22Rv1 (cell line): ENCODE results near the gene PYHIN1.
"Not testable (repeated sequence)": the region's sequence is repeated elsewhere in the genome, so short reads cannot be mapped to it uniquely, and the experiment has no call there.

ENCODE experiments used
- H3K27ac ChIP-seq: fragments of 450-650 bp; 2 replicates; pipeline ENCODE4 v1.5.1; 2017
- CTCF ChIP-seq: fragments of 450-650 bp; IDR thresholded peaks from 2 replicates; pipeline ENCODE4 v1.5.1; 2017; ENCODE audit warnings: mild to moderate bottlenecking
- ZFX ChIP-seq: fragments of 450-650 bp; IDR thresholded peaks from 2 replicates; pipeline ENCODE4 v1.6.1; 2017; ENCODE audit warnings: antibody characterized with exemption, borderline replicate concordance

Gene PYHIN1

GRCh38 chr1:158996998-158997397, 65.6 kb downstream of the PYHIN1 start:
- no peak overlapping the region for H3K27ac ChIP-seq
- TF ChIP-seq CTCF (no peak), ZFX (no peak)

- TF ChIP-seq ZFX: no peak
- TF ChIP-seq CTCF: no peak
- H3K27ac ChIP-seq: no peak overlapping the region
These were observed 66.9 kb downstream of the PYHIN1 start for GRCh38 chr1:158998037-158998780.

GRCh38 chr1:158998781-158999161, 67.4 kb downstream of the PYHIN1 start:
- peak; percentile 94 for TF ChIP-seq CTCF
- no peak for TF ChIP-seq ZFX
- H3K27ac ChIP-seq: no peak overlapping the region

GRCh38 chr1:158999316-159000069, 68.1 kb downstream of the PYHIN1 start:
- no peak for TF ChIP-seq ZFX
- no peak overlapping the region for H3K27ac ChIP-seq

GRCh38 chr1:159000070-159000409, 68.7 kb downstream of the PYHIN1 start:
- no peak overlapping the region for H3K27ac ChIP-seq

GRCh38 chr1:159000625-159001024, 69.3 kb downstream of the PYHIN1 start:
- H3K27ac ChIP-seq: no peak overlapping the region
- TF ChIP-seq ZFX (no peak), CTCF (no peak)

More at GRCh38 chr1:159000070-159000409, 68.7 kb downstream of the PYHIN1 start:
- TF ChIP-seq CTCF (no peak), ZFX (no peak)

GRCh38 chr1:159005161-159005560, 73.8 kb downstream of the PYHIN1 start:
- H3K27ac ChIP-seq: no peak overlapping the region
- TF ChIP-seq ZFX (no peak), CTCF (no peak)

- TF ChIP-seq CTCF (no peak), ZFX (no peak)
- H3K27ac ChIP-seq: no peak overlapping the region
These were observed 74.3 kb downstream of the PYHIN1 start for GRCh38 chr1:159005676-159006075.

- not testable (repeated sequence) for H3K27ac ChIP-seq
These were observed 75.0 kb downstream of the PYHIN1 start for GRCh38 chr1:159006210-159006807.
